Stimulated activated CD8-positive, alpha-beta memory T cell treated with anti-CD3 and anti-CD28 coated beads, Interleukin-12 subunit alpha, Interleukin-12 subunit beta, amount 100 ng/mL, for 4 hours (primary cell): ENCODE measurements around the gene KIRREL3.

Source experiments
- DNase-seq: peaks from one replicate; pipeline ENCODE4 v3.0.0-alpha.2; 2020; ENCODE audit warnings: low read depth

The KIRREL3 gene

GRCh38 chr11:126528075-126528474 is 472.5 kb downstream of the KIRREL3 start:
- DNase-seq = no peak

DNA sequence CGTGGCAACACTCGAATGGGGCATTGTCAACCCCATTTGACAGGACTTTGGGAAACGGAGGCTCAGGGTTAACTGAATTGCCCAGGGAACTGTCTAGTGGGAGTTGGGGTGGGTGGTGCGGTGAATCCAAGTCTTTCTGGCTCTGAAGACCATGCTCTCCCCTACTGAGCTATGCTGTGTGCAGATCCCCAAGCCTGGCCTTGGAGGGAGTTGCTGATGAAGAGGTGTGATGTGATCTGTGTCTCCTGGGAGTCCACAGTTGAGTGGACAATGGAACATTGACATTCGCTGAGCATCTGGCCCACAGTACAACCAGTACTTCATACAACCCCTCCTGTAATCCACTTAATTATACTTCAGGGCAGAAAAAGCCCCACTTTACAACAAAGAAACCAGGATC is 472.9 kb downstream of the KIRREL3 start:
- DNase-seq = no peak

DNA sequence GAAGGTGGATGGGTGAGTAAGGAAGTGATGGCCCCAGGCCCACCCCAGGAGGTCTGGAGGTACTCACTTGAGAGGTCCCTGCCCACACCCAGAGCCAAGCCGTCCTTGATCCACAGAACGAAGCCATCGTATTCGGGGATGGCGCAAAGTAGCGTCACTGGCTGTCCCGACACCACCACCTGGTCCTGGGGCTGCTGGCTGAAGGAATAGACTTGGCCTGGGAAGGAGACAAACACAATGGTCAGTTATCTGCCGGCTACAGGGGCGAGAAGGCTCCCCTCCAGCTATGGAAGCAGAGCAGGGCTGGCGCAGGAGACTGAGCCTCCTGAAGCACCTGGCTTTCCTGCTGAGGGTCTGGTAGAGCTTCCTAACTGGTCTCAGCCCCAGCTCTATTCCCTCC is 474.1 kb downstream of the KIRREL3 start:
- no peak for DNase-seq

GRCh38 chr11:126525702-126526101 is 474.9 kb downstream of the KIRREL3 start:
- DNase-seq = no peak

- DNase-seq = no peak
Observed at GRCh38 chr11:126525216-126525615, 475.4 kb downstream of the KIRREL3 start.

GRCh38 chr11:126523441-126524205 is 476.9 kb downstream of the KIRREL3 start:
- DNase-seq = no peak

GRCh38 chr11:126522606-126523005 is 478.0 kb downstream of the KIRREL3 start:
- DNase-seq = no peak

- no peak for DNase-seq
Observed at GRCh38 chr11:126522152-126522551, 478.4 kb downstream of the KIRREL3 start.

DNA sequence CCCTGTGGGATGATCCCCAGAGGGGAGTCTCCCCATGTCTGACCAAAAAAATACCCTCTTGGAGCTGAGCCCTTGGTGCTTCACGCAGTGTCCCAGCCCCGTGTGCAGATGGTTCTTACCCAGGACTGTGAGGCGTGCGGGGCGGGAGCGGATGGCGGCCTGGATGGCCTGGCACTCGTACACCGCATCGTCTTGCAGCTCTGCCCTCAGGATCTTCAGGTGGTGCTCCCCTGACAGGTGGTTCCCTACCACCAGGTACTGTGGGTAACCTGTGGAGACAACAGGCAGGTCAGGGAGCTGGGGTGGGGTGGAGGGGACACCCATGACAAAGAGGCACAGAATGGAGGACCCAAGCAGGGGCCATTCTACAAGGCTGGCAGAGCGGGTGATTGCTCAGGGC is 479.4 kb downstream of the KIRREL3 start:
- no peak for DNase-seq

DNA sequence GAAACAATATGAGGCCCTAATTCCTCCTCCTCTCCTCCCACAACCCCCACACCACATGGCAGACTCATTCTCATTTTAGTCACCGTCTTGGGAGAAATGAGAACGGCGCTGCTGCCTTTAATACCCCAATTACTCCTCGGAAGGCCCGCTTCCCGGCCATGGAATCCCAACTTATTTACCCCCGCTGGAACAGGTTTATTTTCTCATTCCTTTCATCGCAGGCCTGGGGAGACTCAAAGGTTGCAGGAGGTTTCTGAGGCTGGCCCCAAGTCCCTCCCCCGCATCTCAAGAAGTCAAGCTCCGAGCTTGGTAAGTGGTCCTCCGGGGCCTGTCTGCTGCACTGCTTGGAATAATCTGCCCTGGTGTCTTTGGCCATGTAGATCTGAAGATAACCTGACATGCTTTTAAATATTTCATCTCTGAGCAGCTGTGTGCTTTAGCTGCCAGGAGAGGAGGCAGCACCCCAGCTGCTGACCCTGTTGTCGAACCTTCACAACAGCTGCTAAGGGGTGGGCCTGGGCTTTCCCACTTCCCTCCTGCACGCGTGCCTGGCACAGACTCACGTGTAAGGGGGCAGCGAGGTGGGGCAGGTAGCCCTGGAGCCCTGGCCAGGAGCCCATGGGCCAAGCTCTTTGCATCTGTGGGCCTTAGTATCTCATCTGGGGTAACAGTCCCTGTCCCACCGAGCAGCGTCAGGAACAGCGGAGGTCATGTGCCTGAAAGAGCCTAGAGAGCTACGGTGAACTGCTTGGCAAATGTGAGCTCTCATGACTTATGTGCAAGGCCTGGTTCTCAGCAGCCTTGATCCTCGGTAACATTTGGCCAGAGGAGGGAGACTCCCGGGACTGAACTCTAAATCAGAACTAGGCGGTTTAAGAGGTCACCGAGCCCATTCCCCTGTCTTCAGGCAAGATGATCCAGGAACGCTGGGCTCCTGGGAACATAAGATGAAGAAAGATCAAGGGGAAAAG is 480.5 kb downstream of the KIRREL3 start:
- DNase-seq = no peak

- DNase-seq = no peak
Observed at GRCh38 chr11:126518972-126519690, 481.4 kb downstream of the KIRREL3 start.

DNA sequence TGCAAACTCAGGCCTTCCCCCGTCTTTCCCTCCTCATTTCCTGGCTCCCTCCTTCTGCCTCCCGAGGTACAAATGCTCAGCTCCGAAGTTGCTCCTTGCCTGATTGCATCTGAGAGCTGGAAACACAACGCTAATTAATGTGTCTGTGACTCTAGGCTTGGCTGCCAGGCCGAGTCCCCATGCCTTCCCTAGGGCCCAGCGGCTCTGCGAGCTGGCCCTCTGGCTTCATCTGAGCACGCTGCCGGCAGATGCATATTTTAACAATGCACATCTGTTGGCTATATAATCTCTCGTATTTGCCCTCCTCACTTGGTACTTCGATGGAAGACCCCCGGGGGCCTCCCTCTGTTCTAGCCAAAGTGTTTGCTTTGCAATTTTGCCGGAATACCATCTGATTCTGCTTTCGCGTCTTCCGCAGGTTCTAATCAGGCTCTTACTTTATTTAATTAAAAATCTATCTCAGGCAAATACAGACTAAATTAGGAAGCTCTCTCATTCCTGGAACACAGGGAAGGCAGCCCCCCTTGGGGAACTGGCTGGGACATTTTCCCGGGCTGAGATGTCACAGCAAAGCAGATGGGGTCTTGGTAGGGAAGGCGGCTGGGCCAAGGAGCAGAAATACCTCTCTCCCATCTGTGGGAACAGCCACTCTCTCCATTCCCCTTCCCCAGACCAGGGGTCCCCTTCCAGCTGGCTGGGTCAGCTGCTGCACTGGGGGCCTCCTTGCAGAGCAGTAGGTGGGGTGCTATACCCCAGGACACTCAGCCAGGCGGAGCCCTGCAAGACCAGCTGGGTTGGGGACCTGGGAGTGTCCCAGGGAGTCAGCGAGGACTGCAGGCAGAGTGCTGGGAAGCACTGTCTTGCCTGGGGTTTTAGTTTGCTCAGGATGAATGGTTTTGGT is 482.2 kb downstream of the KIRREL3 start:
- DNase-seq = no peak

GRCh38 chr11:126515501-126515900 is 485.1 kb downstream of the KIRREL3 start:
- no peak for DNase-seq

DNA sequence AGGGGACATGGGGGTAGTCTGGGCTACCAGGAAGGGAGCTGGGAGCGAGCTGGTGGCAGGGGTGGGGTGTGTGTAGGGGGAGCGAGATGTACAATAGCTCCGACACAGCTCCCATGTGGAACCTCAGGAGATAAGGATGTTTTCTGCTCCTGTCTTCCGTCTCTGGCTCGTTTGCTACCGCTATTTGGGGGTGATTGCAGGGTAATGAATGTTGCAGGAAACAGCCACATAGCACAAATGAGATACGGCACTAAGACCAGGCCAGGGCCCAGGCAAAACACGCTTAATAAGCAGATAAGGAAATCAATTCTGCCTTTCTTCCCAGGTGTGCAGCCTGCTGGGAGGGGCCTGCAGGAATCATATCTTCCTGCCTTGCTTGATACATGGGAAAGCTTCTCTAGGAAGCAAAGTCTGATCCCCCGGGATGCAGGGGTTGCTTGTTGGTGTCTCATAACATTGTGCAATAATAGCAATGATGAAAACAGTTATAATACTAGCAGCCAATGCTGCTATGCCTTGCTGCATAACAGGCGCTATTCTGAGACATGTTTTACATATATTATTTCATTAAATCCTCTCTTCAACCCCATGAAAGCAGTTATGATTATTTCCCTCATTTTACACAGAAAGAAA is 486.4 kb downstream of the KIRREL3 start:
- no peak for DNase-seq

DNA sequence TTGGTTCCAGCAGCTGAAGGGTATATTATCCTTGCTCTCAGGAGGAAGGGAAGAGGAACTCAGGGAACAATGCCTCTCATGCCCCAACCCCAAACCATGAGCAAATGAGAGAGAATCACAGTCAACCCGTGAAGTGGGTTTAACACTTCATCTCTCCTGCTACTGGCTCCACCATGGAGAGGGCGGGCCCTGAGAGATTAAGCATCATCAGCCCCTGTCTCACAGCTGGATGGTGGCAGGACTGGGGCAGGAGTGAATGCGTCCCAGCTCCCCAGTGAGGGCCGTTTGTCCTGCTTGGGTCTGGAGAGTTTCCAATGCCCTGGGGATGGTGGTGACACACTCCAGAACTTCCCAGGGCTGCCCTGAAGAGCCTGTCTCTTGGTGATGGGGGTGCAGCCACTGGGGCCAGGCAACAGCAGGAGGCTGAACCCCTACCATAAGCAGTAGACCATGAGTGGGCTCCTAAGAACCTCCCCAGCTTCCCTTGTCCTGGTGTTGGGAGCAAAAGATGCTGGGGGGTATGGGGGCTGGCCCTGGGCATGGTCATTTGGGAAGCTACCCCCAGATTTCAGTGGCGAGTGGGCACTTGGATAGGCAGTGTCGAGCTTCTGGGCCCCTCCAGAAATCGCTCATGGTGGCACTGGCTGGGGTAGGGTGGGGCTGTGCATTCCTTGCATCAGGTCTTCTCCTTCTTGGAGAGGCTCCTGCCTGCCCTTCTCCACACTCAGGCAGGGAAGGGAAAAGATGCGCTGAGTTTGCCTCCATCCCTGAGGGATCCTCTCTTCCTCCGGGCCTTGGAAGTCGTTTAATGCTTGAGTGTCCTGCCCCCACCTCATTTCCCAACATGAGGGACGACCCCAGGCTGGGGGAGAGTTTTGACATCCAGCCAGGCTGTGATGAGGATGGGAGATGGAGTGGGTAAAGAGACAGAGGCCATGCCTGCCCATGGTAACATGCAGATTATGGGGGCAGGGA is 487.5 kb downstream of the KIRREL3 start:
- DNase-seq = no peak

- DNase-seq = no peak
Observed at GRCh38 chr11:126512251-126512650, 488.3 kb downstream of the KIRREL3 start.

DNA sequence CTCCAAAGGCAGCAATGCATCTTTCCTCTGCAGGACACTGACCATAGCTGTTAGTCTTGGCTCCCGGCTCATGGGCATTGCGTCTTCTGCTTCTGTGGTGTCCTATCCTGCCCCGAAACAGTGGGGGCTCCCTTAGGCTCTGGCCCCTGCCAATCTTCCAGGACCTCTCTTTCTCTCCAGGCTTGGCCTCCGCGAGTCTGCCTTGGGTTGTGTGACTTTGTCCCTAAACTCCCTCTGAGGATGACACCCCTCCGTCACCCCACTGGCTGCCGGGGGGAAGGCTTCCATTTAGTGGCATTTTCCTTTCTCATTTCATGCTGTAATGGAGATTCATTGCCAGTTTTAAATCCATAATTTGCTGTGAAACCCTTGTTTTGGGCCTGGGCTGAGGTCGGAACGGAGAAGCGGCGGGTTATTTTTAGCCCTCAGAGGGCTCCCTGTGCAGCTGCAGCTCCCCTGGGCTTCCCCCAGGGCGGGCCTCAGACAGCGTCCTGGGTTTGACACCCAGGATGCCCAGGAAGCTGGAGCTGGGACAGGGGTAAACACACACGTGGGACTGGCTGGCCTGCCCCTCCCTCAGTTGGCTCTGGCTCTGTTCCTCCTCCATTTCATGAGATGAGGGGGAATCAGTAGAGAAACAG is 489.0 kb downstream of the KIRREL3 start:
- no peak for DNase-seq

- no peak for DNase-seq
Observed at GRCh38 chr11:126510621-126511370, 489.8 kb downstream of the KIRREL3 start.
